ENCODE measurements around the gene DNHD1.

The DNHD1 gene

GRCh38 chr11:6531267-6531752 lies 34.2 kb downstream of the DNHD1 start:
- no peak for DNase-seq

GRCh38 chr11:6538456-6538855 lies 41.4 kb downstream of the DNHD1 start:
- no peak for DNase-seq

- no peak for DNase-seq
These were observed 41.9 kb downstream of the DNHD1 start for GRCh38 chr11:6538945-6539344.

- DNase-seq: no peak
These were observed 42.7 kb downstream of the DNHD1 start for GRCh38 chr11:6539748-6540268.

GRCh38 chr11:6541356-6541755 lies 44.3 kb downstream of the DNHD1 start:
- no peak for DNase-seq

GRCh38 chr11:6542727-6543126 lies 45.6 kb downstream of the DNHD1 start:
- no peak for DNase-seq

- no peak for DNase-seq
These were observed 48.1 kb downstream of the DNHD1 start for GRCh38 chr11:6544921-6545850.

- no peak for DNase-seq
These were observed 49.0 kb downstream of the DNHD1 start for GRCh38 chr11:6545917-6546605.

GRCh38 chr11:6546735-6547134 lies 49.7 kb downstream of the DNHD1 start:
- DNase-seq: no peak

- no peak for DNase-seq
These were observed 50.1 kb downstream of the DNHD1 start for GRCh38 chr11:6547177-6547576.

- DNase-seq: no peak
These were observed 51.0 kb downstream of the DNHD1 start for GRCh38 chr11:6548121-6548520.

GRCh38 chr11:6548641-6549040 lies 51.6 kb downstream of the DNHD1 start:
- no peak for DNase-seq

GRCh38 chr11:6553634-6554033 lies 56.6 kb downstream of the DNHD1 start:
- no peak for DNase-seq

- DNase-seq: no peak
These were observed 58.0 kb downstream of the DNHD1 start for GRCh38 chr11:6554828-6555706.

GRCh38 chr11:6556139-6556949 lies 59.3 kb downstream of the DNHD1 start:
- DNase-seq: no peak

GRCh38 chr11:6557063-6557462 lies 60.0 kb downstream of the DNHD1 start:
- DNase-seq: no peak

GRCh38 chr11:6557761-6558674 lies 60.9 kb downstream of the DNHD1 start:
- no peak for DNase-seq

- no peak for DNase-seq
These were observed 62.3 kb downstream of the DNHD1 start for GRCh38 chr11:6559369-6559768.

GRCh38 chr11:6561288-6561687 lies 64.2 kb downstream of the DNHD1 start:
- no peak for DNase-seq

GRCh38 chr11:6563121-6563619 lies 66.1 kb downstream of the DNHD1 start:
- DNase-seq: no peak

- DNase-seq: no peak
These were observed 66.6 kb downstream of the DNHD1 start for GRCh38 chr11:6563667-6564066.

All from activated CD8-positive, alpha-beta memory T cell treated with anti-CD3 and anti-CD28 coated beads for 24 hours (primary cell).